Caco-2 (cell line): ENCODE data around the gene FAM120C. TPM values are rescaled to one million over a fixed set of nuclear protein-coding genes. Genes with fewer than 3 reads are reported as not detected.

Source experiments
- BruUV-seq: library from RNA; stranded (reverse); fragments of 400-500 nt; replicated peaks from 2 replicates; lab custom pipeline; 2021; lab: Mats Ljungman, UMichigan
- CTCF ChIA-PET: fragments of 300-600 bp; sonication (Branson Sonifier 250); formaldehyde crosslinking; loops from one replicate; lab custom pipeline; 2022; ENCODE audit warnings: antibody characterized with exemption; lab: Charles Lee
- POLR2A ChIA-PET: fragments of 300-600 bp; sonication (Branson Sonifier 250); formaldehyde crosslinking; loops from one replicate; lab custom pipeline; 2022; ENCODE audit warnings: antibody characterized with exemption; lab: Charles Lee
- DNase-seq, 2 experiments: peaks; one replicate each; pipeline versions ENCODE4 v3.0.0 to v3.0.0-alpha.2; 2020 to 2022
- H3K27me3 ChIP-seq: replicated peaks from 2 replicates; pipeline ENCODE4 v1.6.0; 2011; ENCODE audit warnings: low read length; ENCODE audit not compliant: control insufficient read depth, insufficient read depth
- H3K36me3 ChIP-seq: 2 replicates; pipeline ENCODE4 v1.5.1; 2011; ENCODE audit warnings: low read length; ENCODE audit not compliant: control insufficient read depth, insufficient read depth
- H3K4me1 ChIP-seq: fragments of 250-450 bp; sonication (Bioruptor Pico); 2 replicates; pipeline ENCODE4 v1.5.1; 2020; ENCODE audit warnings: mild to moderate bottlenecking
- H3K4me3 ChIP-seq: 2 replicates; pipeline ENCODE4 v1.5.1; 2011; ENCODE audit warnings: low read depth, mild to moderate bottlenecking, control low read depth, low read length
- H3K9me3 ChIP-seq: fragments of 250-450 bp; sonication (Bioruptor Pico); 2 replicates; pipeline ENCODE4 v1.5.1; 2020; ENCODE audit warnings: mild to moderate bottlenecking, moderate library complexity
- H3K27ac Mint-ChIP-seq: one replicate; pipeline ENCODE4 v1.8.0; 2022; ENCODE audit warnings: mixed read lengths; ENCODE audit not compliant: unreplicated experiment
- H3K27me3 Mint-ChIP-seq: one replicate; pipeline ENCODE4 v1.8.0; 2022; ENCODE audit warnings: mixed read lengths; ENCODE audit not compliant: insufficient read depth, unreplicated experiment
- H3K36me3 Mint-ChIP-seq: one replicate; pipeline ENCODE4 v1.8.0; 2022; ENCODE audit warnings: mild to moderate bottlenecking, mixed read lengths; ENCODE audit not compliant: insufficient read depth, unreplicated experiment
- H3K4me1 Mint-ChIP-seq: one replicate; pipeline ENCODE4 v1.8.0; 2022; ENCODE audit warnings: low read depth, mixed read lengths; ENCODE audit not compliant: unreplicated experiment
- H3K4me3 Mint-ChIP-seq: one replicate; pipeline ENCODE4 v1.8.0; 2022; ENCODE audit warnings: mild to moderate bottlenecking, moderate library complexity, mixed read lengths; ENCODE audit not compliant: unreplicated experiment
- H3K9me3 Mint-ChIP-seq: one replicate; pipeline ENCODE4 v1.8.0; 2022; ENCODE audit warnings: mixed read lengths; ENCODE audit not compliant: unreplicated experiment
- CTCF ChIP-seq, 2 experiments: fragments of 200-600 bp in 1 of 2; IDR thresholded peaks; 1 replicate in 1 of 2; 2 replicates in 1 of 2; pipeline versions ENCODE4 v1.5.1 to v1.8.0; 2011 to 2022; ENCODE audit warnings: antibody characterized with exemption in 1 of 2, control low read depth in 1 of 2, inconsistent platforms in 1 of 2, low read depth in 1 of 2, low read length in 1 of 2, mild to moderate bottlenecking in 1 of 2, moderate library complexity in 1 of 2; ENCODE audit not compliant: insufficient read depth in 1 of 2, severe bottlenecking in 1 of 2, unreplicated experiment in 1 of 2
- intact Hi-C: fragments of 100-400 bp; cut with micrococcal nuclease; formaldehyde crosslinking; loops from one replicate; pipeline ENCODE4 v1.10.0; 2022; ENCODE audit not compliant: unreplicated experiment
- total RNA-seq: library from RNA; stranded (reverse); gene quantifications from 2 replicates; pipeline ENCODE4 v1.2.3, GENCODE V29; 2022

FAM120C gene
- total RNA-seq, 1 experiment from 2014 or later: 6.6 TPM

DNA sequence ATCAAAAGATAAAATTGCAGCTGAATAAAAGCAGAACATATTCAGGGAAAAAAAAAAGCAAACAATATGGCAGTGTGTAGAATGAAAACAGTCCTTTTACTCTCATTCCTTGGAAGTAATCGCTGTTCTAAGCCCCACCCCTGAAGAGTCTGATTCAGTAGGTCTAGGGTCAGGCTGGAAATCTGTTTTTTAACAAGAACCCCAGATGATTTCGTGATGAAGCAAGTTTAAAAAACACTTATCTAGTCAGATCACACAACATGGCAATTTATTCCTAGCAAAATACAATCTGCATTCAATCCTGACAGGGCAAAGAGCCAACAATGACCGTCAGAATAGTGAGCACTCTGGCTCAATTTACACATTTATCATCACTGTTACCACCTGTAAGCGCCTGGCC lies 16.1 kb downstream of the FAM120C start:
- no peaks in the 10 kb centered on the region for H3K36me3 Mint-ChIP-seq
- intact Hi-C loops: no loop called here

GRCh38 chrX:54157561-54157960 lies 25.5 kb downstream of the FAM120C start:
- H3K4me1 ChIP-seq: no peaks in the 10 kb centered on the region
- TF ChIP-seq CTCF (IDR thresholded peaks at IDR 0.05; ENCODE audit: insufficient read depth in 1 of 2, low read depth in 1 of 2, low read length in 1 of 2, severe bottlenecking in 1 of 2, unreplicated experiment in 1 of 2): no peak
- Mint-ChIP-seq H3K27ac (no peak overlapping the region), H3K4me1 (no peaks in the 10 kb centered on the region), H3K36me3 (no peaks in the 10 kb centered on the region), H3K9me3 (no peaks in the 10 kb centered on the region), H3K27me3 (no peaks in the 10 kb centered on the region), H3K4me3 (no peak overlapping the region)
- H3K27me3 ChIP-seq: no peaks in the 10 kb centered on the region
- intact Hi-C loops: no loop called here
- CTCF ChIA-PET: no interaction called here
- POLR2A ChIA-PET: no interaction called here
- H3K36me3 ChIP-seq: no peaks in the 10 kb centered on the region
- no peak for DNase-seq
- H3K4me3 ChIP-seq: no peak overlapping the region
- no TSS peak for BruUV-seq
- H3K9me3 ChIP-seq: no peaks in the 10 kb centered on the region

More for the DNA sequence above, 16.1 kb downstream of the FAM120C start:
- H3K9me3 Mint-ChIP-seq: no peaks in the 10 kb centered on the region
- H3K4me3 ChIP-seq: no peak overlapping the region
- no peak overlapping the region for H3K27ac Mint-ChIP-seq
- no peaks in the 10 kb centered on the region for H3K27me3 ChIP-seq
- H3K27me3 Mint-ChIP-seq: no peaks in the 10 kb centered on the region
- ChIA-PET POLR2A (no interaction called here), CTCF (no interaction called here)
- no peaks in the 10 kb centered on the region for H3K36me3 ChIP-seq
- no peak for TF ChIP-seq CTCF (IDR thresholded peaks at IDR 0.05; ENCODE audit: insufficient read depth in 1 of 2, low read depth in 1 of 2, low read length in 1 of 2, severe bottlenecking in 1 of 2, unreplicated experiment in 1 of 2)
- no peak overlapping the region for H3K4me3 Mint-ChIP-seq
- no peaks in the 10 kb centered on the region for H3K4me1 ChIP-seq
- no peaks in the 10 kb centered on the region for H3K9me3 ChIP-seq
- no TSS peak for BruUV-seq
- no peaks in the 10 kb centered on the region for H3K4me1 Mint-ChIP-seq
- no peak for DNase-seq

DNA sequence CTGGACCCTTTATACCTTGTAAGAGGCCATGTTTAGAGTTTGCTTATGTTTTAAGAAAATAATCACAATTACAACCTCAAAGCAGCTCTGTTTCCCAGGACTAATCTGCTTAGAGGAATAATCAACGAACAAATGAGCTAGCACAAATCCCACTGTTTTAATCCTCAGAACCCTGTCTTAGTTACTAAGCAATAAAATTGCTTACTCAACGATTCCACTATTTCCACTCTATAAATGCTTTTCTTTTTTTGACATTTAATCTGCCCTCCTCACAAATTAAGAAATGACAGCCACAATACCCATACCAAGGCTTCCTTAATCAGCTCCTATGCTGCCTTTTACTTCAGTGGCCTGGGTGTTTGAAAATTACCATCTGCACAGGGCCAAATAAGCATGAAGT lies 48.8 kb downstream of the FAM120C start:
- H3K27me3 Mint-ChIP-seq: no peaks in the 10 kb centered on the region
- H3K36me3 Mint-ChIP-seq: no peaks in the 10 kb centered on the region
- DNase-seq: no peak
- no peaks in the 10 kb centered on the region for H3K4me1 Mint-ChIP-seq
- CTCF ChIA-PET: no interaction called here
- Histone ChIP-seq H3K4me1 (no peaks in the 10 kb centered on the region), H3K9me3 (no peaks in the 10 kb centered on the region), H3K27me3 (no peaks in the 10 kb centered on the region), H3K4me3 (no peak overlapping the region), H3K36me3 (no peaks in the 10 kb centered on the region)
- no peak overlapping the region for H3K27ac Mint-ChIP-seq
- POLR2A ChIA-PET: no interaction called here
- intact Hi-C loops: no loop called here
- TF ChIP-seq CTCF (IDR thresholded peaks at IDR 0.05; ENCODE audit: insufficient read depth in 1 of 2, low read depth in 1 of 2, low read length in 1 of 2, severe bottlenecking in 1 of 2, unreplicated experiment in 1 of 2): no peak
- BruUV-seq: no TSS peak
- no peak overlapping the region for H3K4me3 Mint-ChIP-seq
- H3K9me3 Mint-ChIP-seq: no peaks in the 10 kb centered on the region
